ENCODE results near the gene RMND1.
A peak's percentile ranks its signal among the peaks of the same experiment; 100 is the strongest.

RMND1 gene

DNA sequence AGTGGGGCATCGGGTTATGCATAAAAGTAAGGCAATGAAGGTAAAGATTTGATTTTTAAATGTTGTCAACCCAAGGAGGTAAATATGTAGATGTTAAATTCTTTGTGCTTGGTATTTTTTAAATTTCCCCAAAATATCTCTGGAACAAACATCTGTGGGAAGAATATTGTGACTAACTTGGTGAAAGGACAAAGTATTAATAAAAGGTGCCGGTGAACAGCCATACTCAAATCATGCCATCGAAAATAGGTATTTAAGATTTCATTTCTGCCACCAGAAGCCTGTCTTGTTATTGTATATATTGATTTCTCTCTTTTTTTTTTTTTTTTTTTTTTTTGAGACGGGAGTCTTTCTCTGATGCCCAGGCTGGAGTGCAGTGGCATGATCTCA lies 48.0 kb downstream of the RMND1 start:
- Histone ChIP-seq H3K9me3 (ENCODE audit: control insufficient read depth in 2 of 2, low read length in 2 of 2) (no peaks in the 10 kb centered on the region), H3K27ac (ENCODE audit: low read depth in 2 of 2, low read length in 2 of 2) (no peak overlapping the region), H3K27me3 (ENCODE audit: control insufficient read depth in 2 of 2, insufficient read depth in 2 of 2, low read length in 2 of 2) (no peaks in the 10 kb centered on the region), H3K9ac (ENCODE audit: low read depth in 1 of 2, low read length in 2 of 2) (no peak overlapping the region), H3K36me3 (ENCODE audit: control insufficient read depth in 2 of 2, insufficient read depth in 2 of 2, low read length in 2 of 2) (peaks cover 7 to 20% of the 10 kb centered on the region in 2 donors), H3K4me3 (ENCODE audit: low read length in 2 of 2) (no peak overlapping the region), H3K4me1 (ENCODE audit: control insufficient read depth in 2 of 2, insufficient read depth in 2 of 2, low read length in 2 of 2) (no peaks in the 10 kb centered on the region)

DNA sequence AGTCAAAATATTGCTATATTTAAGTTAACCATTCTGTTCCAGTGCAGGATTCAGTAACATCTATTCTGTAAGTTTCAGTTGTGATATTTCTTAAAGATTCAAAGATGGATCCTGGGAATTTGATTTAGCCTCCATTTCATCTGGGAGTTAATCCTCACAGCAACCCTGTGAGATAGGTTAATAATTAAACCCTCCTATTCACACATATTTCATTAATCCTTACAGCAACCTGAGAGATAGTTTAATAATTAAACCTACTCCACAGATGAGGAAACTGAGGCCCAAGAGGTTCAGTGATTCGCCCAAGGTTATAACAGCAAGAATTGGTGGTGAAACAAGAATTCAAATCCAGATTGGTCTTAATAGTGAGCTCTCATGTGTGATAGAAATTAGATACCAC lies 49.7 kb downstream of the RMND1 start:
- no peaks in the 10 kb centered on the region for H3K4me1 ChIP-seq (ENCODE audit: control insufficient read depth in 2 of 2, insufficient read depth in 2 of 2, low read length in 2 of 2)

DNA sequence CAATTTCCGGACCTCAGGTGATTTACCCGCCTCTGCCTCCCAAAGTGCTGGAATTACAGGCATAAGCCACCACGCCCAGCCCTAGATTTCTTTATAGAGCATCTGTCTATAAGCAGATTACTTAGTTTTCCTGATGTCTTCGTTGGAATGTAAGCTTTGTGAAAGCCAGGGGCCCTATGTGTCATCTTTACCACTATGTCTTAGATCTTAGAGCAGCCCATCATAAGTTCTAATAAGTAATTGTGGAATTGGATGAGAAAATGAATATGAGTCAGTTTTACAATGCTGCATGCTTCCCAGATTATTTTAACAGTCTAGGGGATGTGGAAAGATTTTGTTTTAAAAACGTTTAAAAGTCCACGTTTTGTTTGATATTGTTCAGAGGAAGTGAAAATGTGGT lies 51.5 kb downstream of the RMND1 start:
- Histone ChIP-seq H3K27me3 (ENCODE audit: control insufficient read depth in 2 of 2, insufficient read depth in 2 of 2, low read length in 2 of 2) (no peaks in the 10 kb centered on the region), H3K9me3 (ENCODE audit: control insufficient read depth in 2 of 2, low read length in 2 of 2) (no peaks in the 10 kb centered on the region), H3K36me3 (ENCODE audit: control insufficient read depth in 2 of 2, insufficient read depth in 2 of 2, low read length in 2 of 2) (peaks cover 7 to 18% of the 10 kb centered on the region in 2 donors), H3K4me3 (ENCODE audit: low read length in 2 of 2) (no peak overlapping the region), H3K9ac (ENCODE audit: low read depth in 1 of 2, low read length in 2 of 2) (no peak overlapping the region), H3K27ac (ENCODE audit: low read depth in 2 of 2, low read length in 2 of 2) (no peak overlapping the region), H3K4me1 (ENCODE audit: control insufficient read depth in 2 of 2, insufficient read depth in 2 of 2, low read length in 2 of 2) (no peaks in the 10 kb centered on the region)

More for the DNA sequence above, 49.7 kb downstream of the RMND1 start:
- H3K36me3 ChIP-seq (ENCODE audit: control insufficient read depth in 2 of 2, insufficient read depth in 2 of 2, low read length in 2 of 2): peaks cover 7 to 20% of the 10 kb centered on the region in 2 donors
- no peaks in the 10 kb centered on the region for H3K9me3 ChIP-seq (ENCODE audit: control insufficient read depth in 2 of 2, low read length in 2 of 2)
- no peak overlapping the region for H3K4me3 ChIP-seq (ENCODE audit: low read length in 2 of 2)
- H3K9ac ChIP-seq (ENCODE audit: low read depth in 1 of 2, low read length in 2 of 2): no peak overlapping the region
- no peak overlapping the region for H3K27ac ChIP-seq (ENCODE audit: low read depth in 2 of 2, low read length in 2 of 2)
- no peaks in the 10 kb centered on the region for H3K27me3 ChIP-seq (ENCODE audit: control insufficient read depth in 2 of 2, insufficient read depth in 2 of 2, low read length in 2 of 2)

DNA sequence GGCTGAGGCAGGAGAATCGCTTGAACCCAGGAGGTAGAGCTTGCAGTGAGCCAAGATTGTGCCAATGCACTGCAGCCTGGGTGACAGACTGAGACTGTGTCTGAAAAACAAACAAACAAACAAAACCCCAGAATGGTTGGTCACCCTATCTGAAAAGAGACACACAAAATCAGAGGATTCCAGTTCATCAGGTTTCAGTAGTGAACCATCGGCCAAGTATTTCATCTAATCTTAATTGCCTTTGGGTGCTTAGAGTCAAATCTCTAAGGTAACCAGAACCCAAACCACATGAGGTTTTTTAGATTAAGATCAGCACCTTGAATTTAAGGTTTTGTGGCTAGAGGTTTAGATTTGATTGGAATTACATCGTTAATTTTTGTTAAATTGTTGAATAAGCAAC lies 52.2 kb downstream of the RMND1 start:
- Histone ChIP-seq H3K4me3 (ENCODE audit: low read length in 2 of 2) (no peak overlapping the region), H3K4me1 (ENCODE audit: control insufficient read depth in 2 of 2, insufficient read depth in 2 of 2, low read length in 2 of 2) (peaks cover 3% of the 10 kb centered on the region in 2 donors), H3K36me3 (ENCODE audit: control insufficient read depth in 2 of 2, insufficient read depth in 2 of 2, low read length in 2 of 2) (peaks cover 7 to 18% of the 10 kb centered on the region in 2 donors), H3K27ac (ENCODE audit: low read depth in 2 of 2, low read length in 2 of 2) (no peak overlapping the region), H3K9me3 (ENCODE audit: control insufficient read depth in 2 of 2, low read length in 2 of 2) (no peaks in the 10 kb centered on the region), H3K9ac (ENCODE audit: low read depth in 1 of 2, low read length in 2 of 2) (no peak overlapping the region), H3K27me3 (ENCODE audit: control insufficient read depth in 2 of 2, insufficient read depth in 2 of 2, low read length in 2 of 2) (no peaks in the 10 kb centered on the region)

DNA sequence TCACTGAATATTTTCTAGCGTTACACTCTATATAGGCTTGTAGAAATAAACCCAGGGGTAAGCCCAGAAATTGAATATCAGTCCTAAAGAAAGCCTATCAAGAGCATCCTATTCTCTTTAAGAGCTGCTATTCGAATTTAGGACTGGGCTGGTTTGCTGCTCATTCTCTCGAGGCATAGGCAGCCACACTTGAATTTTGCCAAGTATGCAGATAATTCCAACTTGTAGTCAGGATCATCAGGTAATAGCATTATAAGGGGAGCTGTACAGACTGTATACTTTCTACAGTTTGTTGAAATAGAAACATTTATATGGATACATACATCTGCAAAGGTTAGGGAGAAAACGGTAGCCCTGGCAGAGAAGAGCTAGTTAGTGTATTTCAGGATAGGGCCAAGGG lies 58.5 kb downstream of the RMND1 start:
- Histone ChIP-seq H3K27ac (ENCODE audit: low read depth in 2 of 2, low read length in 2 of 2) (no peak overlapping the region), H3K27me3 (ENCODE audit: control insufficient read depth in 2 of 2, insufficient read depth in 2 of 2, low read length in 2 of 2) (no peaks in the 10 kb centered on the region), H3K9me3 (ENCODE audit: control insufficient read depth in 2 of 2, low read length in 2 of 2) (no peaks in the 10 kb centered on the region), H3K4me3 (ENCODE audit: low read length in 2 of 2) (no peak overlapping the region), H3K36me3 (ENCODE audit: control insufficient read depth in 2 of 2, insufficient read depth in 2 of 2, low read length in 2 of 2) (peaks cover 0 to 4% of the 10 kb centered on the region in 2 donors), H3K9ac (ENCODE audit: low read depth in 1 of 2, low read length in 2 of 2) (no peak overlapping the region), H3K4me1 (ENCODE audit: control insufficient read depth in 2 of 2, insufficient read depth in 2 of 2, low read length in 2 of 2) (peaks cover 23 to 34% of the 10 kb centered on the region in 2 donors)

DNA sequence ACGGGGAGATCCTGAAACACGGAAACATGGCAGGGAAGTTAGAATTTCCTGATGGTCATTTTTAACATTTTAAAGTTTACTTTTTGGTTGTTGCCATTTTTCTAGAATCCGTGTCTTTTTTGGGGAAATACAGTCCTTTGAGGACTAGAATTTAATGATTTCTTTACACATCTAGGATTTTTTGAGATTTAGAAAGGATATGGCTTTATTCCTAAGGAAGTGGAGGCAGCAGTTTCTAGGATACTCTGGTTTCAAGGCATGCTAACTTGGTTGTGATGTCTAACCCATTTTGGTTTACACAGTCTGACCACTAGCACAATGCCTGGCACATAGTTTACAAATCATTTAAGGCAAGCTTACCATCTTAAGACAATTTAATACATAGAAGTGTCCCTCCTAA lies 59.5 kb downstream of the RMND1 start:
- Histone ChIP-seq H3K9me3 (ENCODE audit: control insufficient read depth in 2 of 2, low read length in 2 of 2) (no peaks in the 10 kb centered on the region), H3K36me3 (ENCODE audit: control insufficient read depth in 2 of 2, insufficient read depth in 2 of 2, low read length in 2 of 2) (peaks cover 0 to 2% of the 10 kb centered on the region in 2 donors), H3K27ac (ENCODE audit: low read depth in 2 of 2, low read length in 2 of 2) (peak overlapping the region; percentile 38 to 99), H3K4me3 (ENCODE audit: low read length in 2 of 2) (peak overlapping the region; percentile 90 to 91), H3K9ac (ENCODE audit: low read depth in 1 of 2, low read length in 2 of 2) (peak overlapping the region; percentile 56 to 95), H3K27me3 (ENCODE audit: control insufficient read depth in 2 of 2, insufficient read depth in 2 of 2, low read length in 2 of 2) (no peaks in the 10 kb centered on the region), H3K4me1 (ENCODE audit: control insufficient read depth in 2 of 2, insufficient read depth in 2 of 2, low read length in 2 of 2) (peaks cover 23 to 37% of the 10 kb centered on the region in 2 donors)

DNA sequence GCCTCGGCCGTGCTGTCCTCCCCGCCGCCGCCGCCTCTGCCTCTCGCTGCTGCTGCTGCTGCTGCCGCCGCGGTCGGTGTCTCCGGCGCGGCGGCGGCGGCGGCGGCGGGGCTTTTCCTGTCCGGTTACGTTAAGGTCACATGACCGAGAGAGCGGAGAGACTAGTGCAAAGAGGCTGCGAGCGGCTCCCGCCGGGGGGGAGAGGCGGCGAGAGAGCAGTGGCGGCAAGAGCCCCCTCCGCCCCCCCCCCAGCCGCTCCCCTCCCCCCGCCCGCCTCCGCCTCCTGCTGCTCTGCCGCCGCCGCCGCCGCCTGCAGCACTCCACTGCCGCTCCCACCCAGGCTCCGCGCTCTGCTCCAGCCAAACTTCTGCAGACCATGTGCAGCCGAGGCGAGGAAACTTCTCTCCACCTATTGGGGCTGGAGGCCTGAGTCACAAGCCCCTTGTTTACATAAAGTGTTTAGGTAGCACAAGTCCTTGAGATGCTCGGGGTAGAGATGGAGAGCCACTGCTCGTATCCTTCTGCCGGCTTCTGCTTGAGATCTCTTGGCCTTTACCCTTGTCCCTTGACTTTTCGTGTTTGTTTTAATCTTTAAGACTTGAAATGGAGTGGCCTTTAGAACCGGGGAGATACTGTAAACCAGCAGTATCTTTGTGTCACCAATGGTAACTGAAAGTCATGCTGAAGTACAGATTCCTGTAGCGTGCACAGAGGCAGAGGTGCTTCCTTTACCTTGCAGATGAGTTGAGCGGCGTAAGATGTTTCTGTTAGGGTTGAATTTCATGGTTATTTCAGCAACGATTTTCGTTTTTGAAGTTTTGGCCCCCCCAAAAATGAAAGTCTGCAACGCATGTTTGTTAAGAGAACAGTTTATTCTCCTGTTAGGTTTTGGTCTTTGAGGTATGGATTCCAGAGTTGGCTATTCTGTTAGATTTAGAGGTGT lies 60.2 kb downstream of the RMND1 start, which contains the start of gene ZBTB2:
Gene ZBTB2 (minus strand): TSS at position 89 of the 943 bp plus-strand sequence. CDS start 17,922 bp downstream, outside the sequence.
- Histone ChIP-seq H3K27ac (ENCODE audit: low read depth in 2 of 2, low read length in 2 of 2) (peak within 1 kb of the TSS; percentile 98 to 99), H3K27me3 (ENCODE audit: control insufficient read depth in 2 of 2, insufficient read depth in 2 of 2, low read length in 2 of 2) (no peaks in the 10 kb centered on the region), H3K4me3 (ENCODE audit: low read length in 2 of 2) (peak within 1 kb of the TSS; percentile 90 to 91), H3K9ac (ENCODE audit: low read depth in 1 of 2, low read length in 2 of 2) (peak within 1 kb of the TSS; percentile 65 to 96), H3K36me3 (ENCODE audit: control insufficient read depth in 2 of 2, insufficient read depth in 2 of 2, low read length in 2 of 2) (peaks cover 0 to 2% of the 10 kb centered on the region in 2 donors), H3K4me1 (ENCODE audit: control insufficient read depth in 2 of 2, insufficient read depth in 2 of 2, low read length in 2 of 2) (peaks cover 23 to 37% of the 10 kb centered on the region in 2 donors), H3K9me3 (ENCODE audit: control insufficient read depth in 2 of 2, low read length in 2 of 2) (no peaks in the 10 kb centered on the region)

DNA sequence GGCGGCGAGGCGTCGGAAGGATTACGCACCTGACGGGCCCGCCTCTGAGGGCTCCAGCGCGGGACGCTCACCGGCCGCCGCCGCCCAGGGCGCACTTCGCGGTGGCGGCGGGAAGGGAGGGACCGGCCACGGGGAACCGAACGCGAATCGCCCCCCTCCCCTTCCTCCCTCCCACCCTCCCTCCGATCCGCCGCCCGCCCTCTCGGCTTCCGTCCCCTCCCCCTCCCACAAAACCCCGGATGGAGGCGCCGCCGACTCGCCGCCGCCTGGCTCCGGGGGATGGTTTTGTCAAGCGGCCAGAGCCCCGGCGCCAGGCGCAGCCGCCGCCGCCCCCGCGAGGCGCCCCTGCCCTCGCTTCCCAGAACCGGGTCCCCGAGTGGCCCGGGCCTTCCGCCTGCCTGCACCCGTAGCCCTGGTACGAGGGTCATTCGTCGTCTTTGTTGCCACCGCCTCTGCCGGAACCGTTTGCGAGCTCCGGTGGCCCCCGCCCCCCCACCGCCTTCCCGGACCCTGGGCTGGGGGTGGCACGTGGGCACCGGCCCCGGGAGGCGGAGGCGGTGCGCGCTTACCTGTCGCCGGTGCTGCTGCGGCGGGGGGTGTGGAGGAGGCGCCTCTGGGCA lies 61.0 kb downstream of the RMND1 start:
- Histone ChIP-seq H3K27me3 (ENCODE audit: control insufficient read depth in 2 of 2, insufficient read depth in 2 of 2, low read length in 2 of 2) (no peaks in the 10 kb centered on the region), H3K9ac (ENCODE audit: low read depth in 1 of 2, low read length in 2 of 2) (peak overlapping the region; percentile 65 to 95), H3K9me3 (ENCODE audit: control insufficient read depth in 2 of 2, low read length in 2 of 2) (no peaks in the 10 kb centered on the region), H3K27ac (ENCODE audit: low read depth in 2 of 2, low read length in 2 of 2) (peak overlapping the region; percentile 98 to 99), H3K4me3 (ENCODE audit: low read length in 2 of 2) (peak overlapping the region; percentile 90 to 91), H3K36me3 (ENCODE audit: control insufficient read depth in 2 of 2, insufficient read depth in 2 of 2, low read length in 2 of 2) (peaks cover 0 to 2% of the 10 kb centered on the region in 2 donors), H3K4me1 (ENCODE audit: control insufficient read depth in 2 of 2, insufficient read depth in 2 of 2, low read length in 2 of 2) (peaks cover 23 to 37% of the 10 kb centered on the region in 2 donors)

DNA sequence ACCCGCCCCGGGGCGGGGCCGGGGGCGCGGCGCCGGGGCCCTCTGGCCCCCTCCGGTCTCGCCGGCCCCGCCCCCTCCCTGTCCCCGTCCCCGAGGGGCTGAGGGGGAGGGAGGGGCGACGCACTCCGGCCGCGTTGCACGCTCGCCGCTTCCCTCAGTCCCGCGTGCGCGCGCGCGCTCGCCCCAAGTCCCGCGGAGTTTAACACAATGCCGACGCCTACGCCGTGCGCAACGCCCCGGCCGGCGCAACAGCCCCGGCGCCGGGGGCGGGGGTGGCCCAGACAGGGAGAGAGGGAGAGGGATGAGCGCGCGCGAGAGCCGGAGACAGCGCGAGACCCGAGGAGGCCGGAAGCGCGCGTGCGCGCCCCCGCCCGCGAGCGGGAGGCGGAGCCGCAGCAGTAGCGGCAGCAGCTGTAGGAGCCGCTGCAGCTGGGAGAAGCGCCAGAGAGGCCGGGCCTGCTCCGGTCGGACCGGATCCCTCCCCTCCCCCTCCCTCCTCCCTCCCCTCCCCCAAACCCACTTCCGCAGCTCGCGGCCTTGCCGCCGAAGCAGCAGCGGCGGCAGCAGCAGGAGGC lies 61.6 kb downstream of the RMND1 start:
- Histone ChIP-seq H3K27me3 (ENCODE audit: control insufficient read depth in 2 of 2, insufficient read depth in 2 of 2, low read length in 2 of 2) (no peaks in the 10 kb centered on the region), H3K9ac (ENCODE audit: low read depth in 1 of 2, low read length in 2 of 2) (peak overlapping the region; percentile 93 to 96), H3K27ac (ENCODE audit: low read depth in 2 of 2, low read length in 2 of 2) (peak overlapping the region; percentile 98 to 99), H3K4me3 (ENCODE audit: low read length in 2 of 2) (peak overlapping the region; percentile 91 to 92), H3K36me3 (ENCODE audit: control insufficient read depth in 2 of 2, insufficient read depth in 2 of 2, low read length in 2 of 2) (peaks cover 0 to 2% of the 10 kb centered on the region in 2 donors), H3K9me3 (ENCODE audit: control insufficient read depth in 2 of 2, low read length in 2 of 2) (no peaks in the 10 kb centered on the region), H3K4me1 (ENCODE audit: control insufficient read depth in 2 of 2, insufficient read depth in 2 of 2, low read length in 2 of 2) (peaks cover 23 to 37% of the 10 kb centered on the region in 2 donors)

Data from mucosa of rectum (tissue), 2 donors.